Fibroblast of lung (primary cell): ENCODE data around the gene XPR1. TPM values are rescaled to one million over a fixed set of nuclear protein-coding genes. Genes with fewer than 3 reads are reported as not detected.
"Not testable (repeated sequence)": the region's sequence is repeated elsewhere in the genome, so short reads cannot be mapped to it uniquely, and the experiment has no call there.

Experiments
- DNase-seq, 2 donors: peaks; one replicate each; pipeline versions ENCODE4 v3.0.0 to v3.0.0-alpha.2; 2010; ENCODE audit warnings: low read depth in 2 of 2
- H2AFZ ChIP-seq: 2 replicates; pipeline ENCODE4 v1.5.1; 2012; ENCODE audit warnings: low read length, control low read depth, inconsistent platforms
- H3K27ac ChIP-seq: 2 replicates; pipeline ENCODE4 v1.5.1; 2011; ENCODE audit warnings: low read length, control low read depth; ENCODE audit not compliant: insufficient read depth
- H3K27me3 ChIP-seq: 2 replicates; pipeline ENCODE4 v1.5.1; 2011; ENCODE audit warnings: mild to moderate bottlenecking, low read length; ENCODE audit not compliant: control insufficient read depth, insufficient read depth
- H3K36me3 ChIP-seq: 2 replicates; pipeline ENCODE4 v1.5.1; 2011; ENCODE audit warnings: low read length; ENCODE audit not compliant: control insufficient read depth, insufficient read depth
- H3K4me1 ChIP-seq: 2 replicates; pipeline ENCODE4 v1.5.1; 2011; ENCODE audit warnings: low read length; ENCODE audit not compliant: control insufficient read depth, insufficient read depth; ENCODE audit errors: extremely low read depth
- H3K4me2 ChIP-seq: 2 replicates; pipeline ENCODE4 v1.5.1; 2011; ENCODE audit warnings: low read length, control low read depth; ENCODE audit not compliant: insufficient read depth; ENCODE audit errors: extremely low read depth
- H3K4me3 ChIP-seq, 4 experiments: fragments of 200-600 bp in 1 of 4; sonication (generic) in 1 of 4; replicated peaks in 1 of 4; 2 replicates each; pipeline ENCODE4 v1.5.1; 2011 to 2016; ENCODE audit warnings: low read length in 4 of 4, low read depth in 3 of 4, mild to moderate bottlenecking in 3 of 4, control low read depth in 2 of 4, inconsistent platforms in 1 of 4, mixed read lengths in 1 of 4; ENCODE audit not compliant: insufficient read depth in 1 of 4; ENCODE audit errors: control extremely low read depth in 1 of 4
- H3K79me2 ChIP-seq: 2 replicates; pipeline ENCODE4 v1.5.1; 2012; ENCODE audit warnings: mild to moderate bottlenecking, low read length, inconsistent platforms; ENCODE audit not compliant: control insufficient read depth, insufficient read depth
- H3K9ac ChIP-seq: 2 replicates; pipeline ENCODE4 v1.5.1; 2011; ENCODE audit warnings: mild to moderate bottlenecking, low read length, control low read depth; ENCODE audit not compliant: insufficient read depth
- H3K9me3 ChIP-seq: 2 replicates; pipeline ENCODE4 v1.5.1; 2012; ENCODE audit warnings: low read depth, low read length; ENCODE audit not compliant: control insufficient read depth, insufficient read depth
- H4K20me1 ChIP-seq: 2 replicates; pipeline ENCODE4 v1.5.1; 2011; ENCODE audit warnings: low read length; ENCODE audit not compliant: control insufficient read depth, insufficient read depth; ENCODE audit errors: extremely low read depth
- EZH2 ChIP-seq: IDR thresholded peaks from 2 replicates; pipeline ENCODE4 v1.5.1; 2012; ENCODE audit warnings: low read length, control low read depth, mild to moderate bottlenecking; ENCODE audit errors: missing control alignments
- polyA plus RNA-seq, 2 donors: library from polyadenylated mRNA; depleted of rRNA in 1 of 2; stranded (reverse) in 1 of 2; unstranded in 1 of 2; fragments of >200 nt; gene quantifications; 2 replicates each; pipeline ENCODE4 v1.2.1, GENCODE V29; 2011 to 2012; ENCODE audit warnings: missing spikeins in 1 of 2
- total RNA-seq: library from RNA; depleted of rRNA; stranded (reverse); fragments of >200 nt; gene quantifications from 2 replicates; pipeline ENCODE4 v1.2.1, GENCODE V29; 2014
- TF ChIP-seq, protein P1 (sequence below), 2 donors: IDR thresholded peaks in 1 of 2; conservative IDR thresholded peaks in 1 of 2; 1 replicate in 1 of 2; 2 replicates in 1 of 2; pipeline ENCODE4 v1.5.1; 2011 to 2012; ENCODE audit warnings: low read length in 2 of 2, control low read depth in 1 of 2, inconsistent platforms in 1 of 2, low read depth in 1 of 2, mild to moderate bottlenecking in 1 of 2

Gene XPR1
- total and polyA plus RNA-seq, 2 donors (not counting 1 experiment from before 2014, with no cell fraction given) = 18.4 to 31.5 TPM

DNA sequence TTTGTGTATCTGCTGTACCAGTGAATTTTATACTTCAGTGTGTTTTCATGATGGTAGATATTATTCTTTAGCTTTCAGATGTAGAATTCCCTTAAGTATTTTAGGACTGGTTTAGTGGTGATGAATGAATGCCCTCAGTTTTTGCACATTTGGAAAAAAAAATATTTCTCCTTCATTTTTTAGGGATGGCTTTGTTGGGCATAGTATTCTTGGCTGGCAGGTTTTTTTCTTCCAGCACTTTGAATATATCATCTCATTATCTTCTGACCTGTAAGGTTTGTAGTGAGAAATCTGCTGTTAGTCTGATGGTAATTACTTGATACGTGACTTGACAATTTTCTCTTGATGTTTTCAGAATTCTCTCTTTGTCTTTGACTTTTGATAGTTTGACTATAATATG is 66.8 kb downstream of the XPR1 start:
- H3K27ac ChIP-seq = no peak overlapping the region
- no peaks in the 10 kb centered on the region for H3K36me3 ChIP-seq
- peaks cover 6% of the 10 kb centered on the region for H3K79me2 ChIP-seq
- no peaks in the 10 kb centered on the region for H4K20me1 ChIP-seq
- H3K4me1 ChIP-seq = no peaks in the 10 kb centered on the region
- no peak for DNase-seq
- TF ChIP-seq, protein P1, sequence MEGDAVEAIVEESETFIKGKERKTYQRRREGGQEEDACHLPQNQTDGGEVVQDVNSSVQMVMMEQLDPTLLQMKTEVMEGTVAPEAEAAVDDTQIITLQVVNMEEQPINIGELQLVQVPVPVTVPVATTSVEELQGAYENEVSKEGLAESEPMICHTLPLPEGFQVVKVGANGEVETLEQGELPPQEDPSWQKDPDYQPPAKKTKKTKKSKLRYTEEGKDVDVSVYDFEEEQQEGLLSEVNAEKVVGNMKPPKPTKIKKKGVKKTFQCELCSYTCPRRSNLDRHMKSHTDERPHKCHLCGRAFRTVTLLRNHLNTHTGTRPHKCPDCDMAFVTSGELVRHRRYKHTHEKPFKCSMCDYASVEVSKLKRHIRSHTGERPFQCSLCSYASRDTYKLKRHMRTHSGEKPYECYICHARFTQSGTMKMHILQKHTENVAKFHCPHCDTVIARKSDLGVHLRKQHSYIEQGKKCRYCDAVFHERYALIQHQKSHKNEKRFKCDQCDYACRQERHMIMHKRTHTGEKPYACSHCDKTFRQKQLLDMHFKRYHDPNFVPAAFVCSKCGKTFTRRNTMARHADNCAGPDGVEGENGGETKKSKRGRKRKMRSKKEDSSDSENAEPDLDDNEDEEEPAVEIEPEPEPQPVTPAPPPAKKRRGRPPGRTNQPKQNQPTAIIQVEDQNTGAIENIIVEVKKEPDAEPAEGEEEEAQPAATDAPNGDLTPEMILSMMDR (conservative IDR thresholded peaks at IDR 0.05 in 1 of 2, IDR thresholded peaks at IDR 0.05 in 1 of 2; ENCODE audit: low read depth in 1 of 2, low read length in 2 of 2) = no peak
- TF ChIP-seq EZH2 = no peak
- no peak overlapping the region for H3K4me3 ChIP-seq
- no peak overlapping the region for H3K4me2 ChIP-seq
- no peak overlapping the region for H3K9ac ChIP-seq
- H3K9me3 ChIP-seq = no peaks in the 10 kb centered on the region
- no peak overlapping the region for H2AFZ ChIP-seq
- no peaks in the 10 kb centered on the region for H3K27me3 ChIP-seq

DNA sequence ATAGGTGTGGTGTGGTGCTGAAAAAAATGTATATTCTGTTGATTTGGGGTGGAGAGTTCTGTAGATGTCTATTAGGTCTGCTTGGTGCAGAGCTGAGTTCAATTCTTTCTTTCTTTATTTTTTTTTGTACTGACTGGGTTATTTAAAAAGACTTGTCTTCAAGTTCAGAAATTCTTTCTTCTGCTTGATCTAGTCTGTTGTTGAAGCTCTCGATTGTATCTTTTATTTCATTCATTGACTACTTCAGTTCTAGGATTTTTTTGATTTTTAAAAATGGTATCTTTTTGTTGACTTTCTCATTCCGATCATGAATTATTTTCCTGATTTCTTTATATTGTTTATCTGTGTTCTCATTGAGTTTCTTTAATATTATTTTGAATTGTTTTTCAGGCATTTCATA is 70.6 kb downstream of the XPR1 start:
- H3K79me2 ChIP-seq, H4K20me1 ChIP-seq, H2AFZ ChIP-seq, H3K9me3 ChIP-seq, H3K27me3 ChIP-seq, H3K27ac ChIP-seq, H3K9ac ChIP-seq, H3K4me3 ChIP-seq, DNase-seq, H3K4me1 ChIP-seq, H3K4me2 ChIP-seq, H3K36me3 ChIP-seq: not testable (repeated sequence)

DNA sequence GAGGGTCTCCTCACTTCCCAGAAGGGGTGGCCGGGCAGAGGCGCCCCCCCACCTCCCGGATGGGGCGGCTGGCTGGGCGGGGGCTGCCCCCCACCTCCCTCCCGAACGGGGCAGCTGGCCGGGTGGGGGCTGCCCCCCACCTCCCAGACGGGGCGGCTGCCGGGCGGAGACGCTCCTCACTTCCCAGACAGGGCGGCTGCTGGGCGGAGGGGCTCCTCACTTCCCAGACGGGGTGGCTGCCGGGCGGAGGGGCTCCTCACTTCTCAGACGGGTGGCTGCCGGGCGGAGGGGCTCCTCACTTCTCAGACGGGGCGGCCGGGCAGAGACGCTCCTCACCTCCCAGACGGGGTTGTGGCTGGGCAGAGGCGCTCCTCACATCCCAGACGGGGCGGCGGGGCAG is 78.9 kb downstream of the XPR1 start:
- H3K36me3 ChIP-seq, H3K4me2 ChIP-seq, H3K9me3 ChIP-seq, DNase-seq, H3K27ac ChIP-seq, H2AFZ ChIP-seq, H3K27me3 ChIP-seq, H3K79me2 ChIP-seq, H3K9ac ChIP-seq, H3K4me1 ChIP-seq, H4K20me1 ChIP-seq, H3K4me3 ChIP-seq: not testable (repeated sequence)

DNA sequence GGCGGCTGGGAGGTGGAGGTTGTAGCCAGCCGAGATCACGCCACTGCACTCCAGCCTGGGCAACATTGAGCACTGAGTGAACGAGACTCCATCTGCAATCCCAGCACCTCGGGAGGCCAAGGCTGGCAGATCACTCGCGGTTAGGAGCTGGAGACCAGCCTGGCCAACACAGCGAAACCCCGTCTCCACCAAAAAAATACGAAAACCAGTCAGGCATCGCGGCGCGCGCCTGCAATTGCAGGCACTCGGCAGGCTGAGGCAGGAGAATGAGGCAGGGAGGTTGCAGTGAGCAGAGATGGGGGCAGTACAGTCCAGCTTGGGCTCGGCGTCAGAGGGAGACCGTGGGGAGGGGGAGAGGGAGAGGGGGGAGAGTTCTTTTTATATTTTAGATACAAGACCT is 79.4 kb downstream of the XPR1 start:
- not testable (repeated sequence) for H3K9ac ChIP-seq, H3K4me1 ChIP-seq, DNase-seq, H3K9me3 ChIP-seq, H3K36me3 ChIP-seq, H3K27me3 ChIP-seq, H3K4me2 ChIP-seq, H3K79me2 ChIP-seq, H3K4me3 ChIP-seq, H4K20me1 ChIP-seq, H2AFZ ChIP-seq, H3K27ac ChIP-seq
